ENCODE measurements around the gene GRIN3A.

GRCh38 chr9:101652601-101653175, 85.8 kb downstream of the GRIN3A start:
- no peak for TF ChIP-seq CTCF (IDR thresholded peaks at IDR 0.05)
- TF ChIP-seq EP300 (IDR thresholded peaks at IDR 0.05), result no peak
- TF ChIP-seq POLR2AphosphoS5 (IDR thresholded peaks at IDR 0.05), result no peak
